GM21423 (cell line): ENCODE data around the gene YEATS4.

Experiments used
- ATAC-seq: cut with Tn5 transposase; IDR thresholded peaks from one replicate; pipeline ENCODE4 v1.9.1; 2021; ENCODE audit warnings: mild to moderate bottlenecking, moderate library complexity; ENCODE audit not compliant: unreplicated experiment

YEATS4 gene

DNA sequence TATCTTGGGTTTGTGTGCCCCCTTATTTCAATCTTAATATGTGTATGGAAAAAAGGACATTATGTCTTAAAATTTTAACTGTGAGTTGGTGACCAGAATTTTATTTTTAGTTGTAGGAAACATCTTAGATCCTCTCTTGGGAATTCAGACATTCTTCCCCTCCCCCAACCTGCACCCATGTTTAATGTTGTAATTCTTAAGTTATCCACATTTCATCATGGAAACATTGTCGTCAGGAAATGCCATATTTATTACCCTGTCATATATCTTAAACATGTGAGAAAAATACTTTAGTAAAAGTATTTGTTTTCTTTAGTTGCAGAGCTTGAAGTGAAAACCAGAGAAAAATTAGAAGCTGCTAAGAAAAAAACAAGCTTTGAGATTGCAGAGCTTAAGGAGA is 30.3 kb downstream of the YEATS4 start:
- ATAC-seq, result no peak

DNA sequence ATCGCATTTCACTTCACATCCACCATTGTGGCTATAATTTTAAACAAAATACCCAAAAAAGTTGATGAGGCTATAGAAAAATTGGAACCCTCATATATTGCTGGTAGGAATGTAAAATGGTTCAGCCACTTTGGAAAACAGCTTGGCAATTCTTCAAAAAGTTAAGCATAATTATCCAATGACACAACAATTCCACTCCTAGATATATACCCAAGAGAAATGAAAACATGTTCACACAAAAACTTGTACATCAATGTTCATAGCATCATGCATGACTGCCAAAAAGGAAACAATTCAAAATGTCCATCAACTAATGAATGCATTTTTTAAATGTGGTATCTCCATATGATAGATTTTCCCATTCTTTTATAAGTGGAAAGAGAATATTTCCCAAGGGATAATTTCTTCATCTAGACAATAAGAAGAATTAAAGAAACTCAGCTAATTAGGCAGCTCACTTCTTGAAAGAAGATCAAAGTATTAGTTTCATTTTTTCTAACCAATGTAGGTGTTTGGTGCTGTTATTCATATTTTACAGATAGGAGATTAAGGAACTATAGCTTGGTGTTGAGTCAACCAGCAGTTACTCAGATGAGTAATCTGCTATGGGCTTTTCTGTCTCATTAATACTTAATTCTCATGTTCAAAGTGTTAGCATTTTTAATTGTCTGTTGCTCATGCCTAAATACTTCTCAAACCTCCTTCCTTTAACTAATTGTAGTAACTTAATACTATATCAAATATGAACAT is 32.8 kb downstream of the YEATS4 start:
- ATAC-seq, result peak; percentile 53

DNA sequence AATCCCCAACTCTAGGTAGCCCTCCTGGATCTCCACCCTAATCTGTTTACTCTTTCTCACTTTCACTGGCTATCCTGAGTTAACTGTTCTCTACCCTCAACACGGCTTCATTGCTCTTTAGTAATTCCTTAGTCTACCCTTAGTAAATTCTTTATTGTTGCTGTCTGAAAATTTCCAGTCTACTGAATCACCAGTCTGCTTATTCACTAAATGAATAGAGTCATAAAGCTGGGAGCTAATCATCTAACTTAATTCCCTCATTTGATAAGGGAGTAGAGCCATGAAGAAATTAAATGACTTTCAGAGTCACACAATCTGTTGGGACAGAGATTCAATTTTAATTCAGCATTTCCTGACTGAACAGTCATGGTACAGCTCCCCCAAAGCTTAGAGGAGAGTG is 36.5 kb downstream of the YEATS4 start:
- no peak for ATAC-seq

DNA sequence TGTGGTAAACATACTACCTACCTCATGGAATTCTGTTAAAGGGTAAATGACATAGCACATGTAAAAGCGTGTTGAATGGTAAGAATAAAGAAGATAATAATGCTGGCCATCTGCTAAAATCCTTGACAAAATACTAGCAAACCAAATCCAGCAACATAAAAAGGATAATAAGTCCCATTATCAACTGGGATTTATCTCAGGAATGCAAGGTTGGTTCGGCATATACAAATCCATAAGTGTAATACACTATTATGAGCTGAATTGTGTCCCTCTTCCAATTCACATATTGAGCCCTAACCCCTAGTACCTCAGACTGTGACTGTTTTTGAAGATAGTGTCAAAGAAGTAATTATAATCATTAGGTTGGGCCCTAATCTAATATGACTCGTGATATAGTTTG is 37.4 kb downstream of the YEATS4 start:
- no peak for ATAC-seq

DNA sequence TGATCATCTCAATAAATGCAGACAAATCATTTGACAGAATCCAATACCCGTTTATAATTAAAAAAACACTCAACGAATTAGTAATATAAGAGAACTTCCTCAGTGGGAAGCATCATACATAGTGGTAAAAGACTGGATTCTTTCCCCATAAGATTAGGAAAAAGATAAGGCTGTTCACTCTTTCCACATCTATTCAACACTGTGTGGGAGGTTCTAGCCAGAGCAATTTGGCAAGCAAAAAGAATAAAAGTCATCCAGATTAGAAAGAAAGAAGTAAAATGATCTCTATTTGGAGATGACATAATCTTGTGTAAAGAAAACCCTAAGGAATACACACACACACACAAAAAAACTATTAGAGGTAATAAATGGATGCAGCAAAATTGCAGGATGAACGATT is 38.4 kb downstream of the YEATS4 start:
- no peak for ATAC-seq

DNA sequence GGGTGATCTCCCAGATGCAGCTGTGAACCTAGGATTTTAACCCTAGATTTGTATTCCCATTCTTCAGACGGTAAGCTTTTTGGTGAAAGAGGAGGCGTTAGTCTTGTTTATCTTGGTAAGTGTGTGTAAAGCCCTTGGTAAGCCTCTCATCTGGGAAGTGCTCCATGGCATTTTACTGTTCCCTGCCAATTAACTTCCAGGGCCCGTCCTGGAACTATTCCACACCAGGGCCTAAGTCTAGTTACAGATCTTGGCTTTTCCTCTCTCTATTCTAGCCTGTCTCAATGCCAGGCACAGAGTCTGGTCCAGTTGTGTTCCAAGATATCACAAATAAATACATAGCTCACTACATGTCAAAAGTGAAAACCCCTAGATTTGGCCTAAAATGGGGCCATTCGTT is 42.4 kb downstream of the YEATS4 start:
- no peak for ATAC-seq

DNA sequence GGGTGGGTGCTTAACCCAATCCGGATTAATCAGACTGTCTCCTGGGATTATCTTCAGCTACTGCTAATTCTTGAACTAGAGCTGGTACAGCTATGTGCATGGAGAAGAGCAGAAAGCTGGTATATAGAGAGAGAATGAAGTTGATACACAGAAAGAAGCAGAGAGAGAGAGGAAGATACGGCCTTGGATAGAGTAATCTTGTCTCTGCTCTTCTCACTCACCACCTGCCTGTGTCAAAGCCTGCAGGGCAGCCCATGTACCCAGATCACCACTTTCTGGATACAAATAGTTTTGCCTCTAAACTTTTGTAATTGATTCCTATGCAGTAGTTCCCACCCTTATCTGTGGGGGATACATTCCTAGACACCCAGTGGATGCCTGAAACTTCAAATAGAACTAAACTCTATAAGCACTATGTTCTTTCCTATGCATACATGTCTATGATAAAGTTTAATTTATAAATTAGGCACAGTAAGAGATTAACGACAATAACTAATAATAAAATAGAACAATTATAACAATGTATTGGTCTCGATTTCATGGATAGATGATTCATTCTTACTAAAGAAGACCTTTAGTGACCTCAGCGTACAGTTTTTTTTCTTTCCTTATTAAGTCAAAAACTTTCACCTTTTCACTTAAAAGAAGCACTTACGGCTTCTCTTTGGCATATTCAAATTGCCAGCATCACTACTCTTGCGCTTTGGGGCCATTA is 45.5 kb downstream of the YEATS4 start:
- ATAC-seq, result no peak

DNA sequence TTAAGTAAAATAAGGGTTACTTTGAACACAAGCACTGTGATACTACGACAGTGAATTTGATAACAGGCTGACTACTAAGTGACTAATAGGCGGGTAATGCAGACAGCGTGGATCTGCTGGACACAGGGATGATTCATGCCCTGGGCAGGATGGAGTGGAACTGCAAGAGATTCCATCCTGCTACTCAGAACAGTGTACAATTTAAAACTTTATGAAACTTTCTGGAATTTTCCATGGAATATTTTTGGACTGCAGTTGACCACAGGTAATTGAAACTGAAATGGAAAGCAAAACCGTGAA is 46.0 kb downstream of the YEATS4 start:
- no peak for ATAC-seq

DNA sequence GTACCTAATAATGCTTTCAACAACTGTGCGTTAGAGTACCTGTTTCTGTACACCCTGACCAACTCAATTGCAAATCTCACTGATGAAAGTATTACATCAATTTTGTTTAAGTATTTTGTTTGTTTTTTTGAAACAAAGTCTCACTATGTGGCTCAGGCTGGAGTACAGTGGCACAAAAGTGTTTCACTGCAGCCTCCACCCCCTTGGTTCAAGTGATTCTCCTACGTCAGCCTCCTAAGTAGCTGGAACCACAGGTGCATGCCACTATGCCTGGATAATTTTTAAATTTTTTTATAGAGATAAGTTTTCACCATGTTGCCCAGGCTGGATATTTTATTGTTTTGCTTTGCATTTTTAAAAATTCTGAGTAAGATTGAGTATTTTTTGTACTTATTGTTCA is 46.7 kb downstream of the YEATS4 start:
- no peak for ATAC-seq

DNA sequence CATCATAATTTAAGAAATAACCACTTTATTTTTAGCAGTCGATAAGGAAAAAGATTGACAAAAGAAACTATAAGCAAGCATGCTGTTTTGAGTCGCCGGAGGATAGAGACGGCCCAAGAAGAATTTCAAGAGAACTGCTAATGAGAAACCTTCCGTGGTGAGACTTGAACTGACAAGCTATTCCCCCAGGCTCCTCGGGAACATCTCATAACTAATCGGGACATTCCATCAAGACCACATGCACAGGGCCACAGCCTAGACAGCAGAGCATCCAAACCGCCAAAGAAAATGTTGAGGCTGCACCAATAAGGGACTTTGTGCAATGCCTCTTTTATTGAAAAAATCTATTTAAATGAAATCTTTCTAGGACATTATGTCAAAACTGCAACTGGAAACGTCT is 51.0 kb downstream of the YEATS4 start:
- ATAC-seq, result no peak

DNA sequence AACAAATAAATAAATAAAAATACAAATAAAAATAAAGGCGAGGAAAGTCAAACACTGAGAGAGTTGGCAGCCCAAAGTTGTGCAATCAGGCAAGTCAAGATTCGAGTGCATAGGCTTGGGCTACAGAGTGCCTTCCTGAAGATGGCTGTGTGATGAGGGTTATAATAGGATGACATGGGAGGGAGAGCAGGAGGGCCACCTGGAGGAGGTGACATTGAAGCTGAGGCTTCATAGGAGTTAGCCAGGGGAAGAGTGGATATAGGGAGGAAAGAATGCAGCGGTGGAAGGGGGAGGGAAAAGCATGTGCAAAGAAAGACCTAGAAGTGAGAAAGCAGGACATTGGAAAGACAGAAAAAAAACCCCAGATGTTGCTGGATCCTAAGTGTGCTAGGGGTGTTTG is 53.1 kb downstream of the YEATS4 start:
- no peak for ATAC-seq

DNA sequence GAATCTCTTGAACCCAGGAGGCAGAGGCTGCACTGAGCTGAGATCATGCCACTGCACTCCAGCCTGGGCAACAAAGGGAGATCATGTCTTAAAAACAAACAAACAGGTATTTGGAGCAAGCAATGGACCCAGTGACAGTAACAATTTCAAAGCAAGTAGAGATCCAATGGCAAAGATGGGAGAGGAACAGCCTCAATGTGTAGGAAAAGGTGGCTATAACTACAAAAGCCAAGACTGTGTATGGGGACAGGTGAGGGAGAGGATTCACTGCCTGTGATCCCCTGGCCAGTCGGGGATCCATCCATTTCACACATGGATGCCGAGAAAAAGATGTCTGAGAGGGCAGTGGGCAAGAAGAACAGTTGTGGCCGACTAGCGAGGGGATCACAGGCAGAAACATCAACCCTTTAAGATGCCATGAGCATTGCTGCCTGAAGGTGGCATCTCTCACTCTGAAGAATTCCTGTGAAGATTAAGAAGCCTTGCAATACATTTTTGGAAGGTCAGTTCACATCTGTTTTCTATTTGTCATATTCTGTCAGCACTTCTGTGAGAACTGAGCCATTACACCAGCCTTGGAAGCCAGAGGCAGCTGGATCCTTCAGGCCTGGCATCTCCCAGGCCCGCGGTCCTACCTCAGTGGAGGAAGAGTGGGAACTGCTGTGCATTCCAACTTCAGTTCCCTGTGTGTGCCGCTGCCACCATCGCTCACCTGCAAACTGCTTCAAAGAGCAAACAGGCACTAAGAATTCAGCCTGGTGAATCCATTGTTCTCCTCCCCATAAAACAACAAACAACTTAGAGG is 56.1 kb downstream of the YEATS4 start:
- peak; percentile 51 for ATAC-seq

DNA sequence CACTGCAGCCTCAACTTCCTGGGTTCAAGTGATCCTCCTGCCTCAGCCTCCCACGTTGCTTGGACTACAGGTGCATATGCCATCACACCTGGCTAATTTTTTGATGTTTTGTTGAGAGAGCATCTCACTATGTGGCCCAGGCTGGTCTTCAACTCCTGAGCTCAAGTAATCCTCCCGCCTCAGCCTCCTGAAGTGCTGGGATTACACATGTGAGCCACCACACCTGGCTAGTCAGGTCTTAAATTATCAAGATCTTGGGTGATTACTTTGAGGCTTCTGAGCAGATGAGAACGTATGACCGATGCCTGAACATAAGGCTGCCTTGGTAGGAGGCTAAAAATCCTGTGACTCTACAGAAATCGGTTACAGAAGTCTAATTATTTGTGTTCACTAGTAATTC is 57.7 kb downstream of the YEATS4 start:
- no peak for ATAC-seq

DNA sequence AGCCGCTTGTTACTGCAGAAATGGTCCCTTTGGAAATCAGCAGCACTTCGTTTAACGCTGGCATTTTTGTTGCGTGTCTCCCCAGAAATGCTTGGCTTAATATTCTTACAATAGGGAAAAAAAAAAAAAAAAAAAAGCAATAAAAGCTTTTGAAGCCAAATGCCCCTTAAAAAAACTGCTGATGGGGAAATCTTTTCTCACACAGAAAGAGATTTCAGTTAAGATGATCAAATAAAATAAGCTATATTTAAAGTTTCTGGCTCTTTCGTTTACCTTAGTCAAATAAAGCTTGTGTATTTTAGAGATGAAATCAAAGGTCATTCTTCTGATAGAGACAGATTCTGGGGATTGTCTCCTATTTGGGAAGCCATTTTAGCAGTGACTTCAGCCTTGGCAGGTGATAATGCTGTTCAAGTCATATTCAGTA is 58.2 kb downstream of the YEATS4 start:
- no peak for ATAC-seq

DNA sequence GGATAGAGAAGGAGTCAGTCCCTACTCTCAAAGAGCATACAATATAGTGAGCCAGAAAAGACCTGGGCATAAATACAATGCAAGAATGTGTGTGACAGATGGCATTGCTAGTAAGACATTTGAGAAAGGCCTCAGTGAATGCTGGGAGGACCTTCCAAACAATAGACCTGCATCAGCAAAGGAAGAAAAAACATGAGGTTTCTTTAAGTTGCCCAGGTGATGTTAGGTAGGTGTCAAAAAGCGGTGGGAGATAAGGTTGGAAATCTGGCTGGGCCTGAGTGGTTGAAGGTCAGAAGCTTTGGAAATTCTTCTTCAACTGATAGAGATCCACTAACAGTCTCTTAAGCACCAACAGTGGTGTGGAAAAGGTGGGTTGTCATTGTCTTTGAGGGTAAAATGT is 60.2 kb downstream of the YEATS4 start:
- no peak for ATAC-seq

DNA sequence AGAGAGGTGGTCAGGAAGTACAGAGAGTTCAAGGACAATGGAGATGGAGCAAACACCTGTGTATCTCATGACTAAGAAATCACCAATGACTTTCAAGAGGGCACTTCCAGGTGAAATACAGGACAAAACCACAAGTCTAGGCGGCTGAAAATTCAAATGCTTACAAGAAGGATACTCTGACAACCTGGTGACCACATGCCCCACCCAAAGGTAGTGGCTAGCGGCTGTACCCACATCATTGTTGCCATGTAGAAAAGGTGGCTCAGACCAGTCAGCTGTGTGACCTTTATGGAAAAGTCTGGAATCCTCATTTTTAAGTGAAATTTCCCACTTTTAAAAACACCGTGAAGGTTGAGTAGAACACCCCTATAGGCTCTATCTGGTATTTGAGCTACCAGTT is 62.0 kb downstream of the YEATS4 start:
- ATAC-seq, result no peak

DNA sequence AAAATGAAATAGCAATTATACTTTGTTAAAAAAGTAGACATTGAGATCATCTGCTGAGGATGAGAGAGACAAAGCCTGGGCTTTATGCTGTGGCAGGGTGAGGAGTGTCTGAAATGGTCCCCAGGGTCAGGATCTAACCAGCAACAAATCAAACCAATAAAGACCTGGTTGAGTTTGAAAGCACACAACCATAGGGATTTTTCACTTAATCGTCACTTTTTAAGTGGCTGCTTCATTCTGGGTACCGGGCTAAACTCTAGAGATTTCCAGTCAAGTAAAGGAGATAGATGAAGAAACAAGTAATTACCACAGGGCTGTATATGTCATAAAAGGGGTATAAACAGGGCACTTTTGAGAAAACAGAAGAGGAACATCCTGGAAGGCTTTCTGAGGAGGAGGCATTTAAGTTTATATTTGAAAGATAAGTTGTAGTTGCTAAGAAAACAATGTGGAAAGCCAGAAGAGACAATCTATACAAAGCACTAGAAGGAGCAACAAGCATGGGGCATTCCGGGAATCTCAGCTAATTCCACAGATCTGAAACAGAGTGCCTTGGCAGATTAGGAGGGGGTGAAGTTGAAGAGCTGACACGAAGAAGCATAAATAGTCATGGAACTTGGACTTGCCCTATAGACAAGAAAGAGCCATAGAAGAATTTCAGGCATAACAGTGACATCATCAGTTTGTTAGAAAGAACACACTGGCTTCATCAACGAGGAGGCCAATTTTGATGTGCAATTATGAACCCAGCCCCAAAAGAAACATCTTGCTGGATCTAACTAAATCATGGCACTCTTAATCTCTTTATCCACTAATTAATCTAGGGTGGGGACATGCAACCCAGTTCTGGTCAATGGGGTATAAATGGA is 63.7 kb downstream of the YEATS4 start:
- ATAC-seq, result no peak

DNA sequence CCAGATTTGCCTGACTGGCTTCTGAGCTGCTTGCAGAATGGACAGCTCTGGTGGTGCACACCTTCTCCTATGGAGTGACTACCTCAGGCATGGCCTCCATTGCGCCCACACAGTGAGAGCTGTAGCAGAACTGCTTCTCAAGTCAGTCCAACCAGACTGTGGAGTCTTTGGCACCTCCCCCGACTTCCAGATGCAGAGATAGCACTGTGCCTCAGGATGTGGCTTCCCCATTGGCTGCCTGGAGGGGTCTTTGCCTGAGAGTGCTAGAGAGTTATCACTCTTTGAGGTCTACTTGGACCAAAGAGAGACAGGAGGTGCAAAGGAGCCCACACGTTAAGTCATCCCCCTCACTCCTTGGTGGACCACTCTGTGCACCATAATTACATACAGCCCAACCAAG is 65.9 kb downstream of the YEATS4 start:
- no peak for ATAC-seq

DNA sequence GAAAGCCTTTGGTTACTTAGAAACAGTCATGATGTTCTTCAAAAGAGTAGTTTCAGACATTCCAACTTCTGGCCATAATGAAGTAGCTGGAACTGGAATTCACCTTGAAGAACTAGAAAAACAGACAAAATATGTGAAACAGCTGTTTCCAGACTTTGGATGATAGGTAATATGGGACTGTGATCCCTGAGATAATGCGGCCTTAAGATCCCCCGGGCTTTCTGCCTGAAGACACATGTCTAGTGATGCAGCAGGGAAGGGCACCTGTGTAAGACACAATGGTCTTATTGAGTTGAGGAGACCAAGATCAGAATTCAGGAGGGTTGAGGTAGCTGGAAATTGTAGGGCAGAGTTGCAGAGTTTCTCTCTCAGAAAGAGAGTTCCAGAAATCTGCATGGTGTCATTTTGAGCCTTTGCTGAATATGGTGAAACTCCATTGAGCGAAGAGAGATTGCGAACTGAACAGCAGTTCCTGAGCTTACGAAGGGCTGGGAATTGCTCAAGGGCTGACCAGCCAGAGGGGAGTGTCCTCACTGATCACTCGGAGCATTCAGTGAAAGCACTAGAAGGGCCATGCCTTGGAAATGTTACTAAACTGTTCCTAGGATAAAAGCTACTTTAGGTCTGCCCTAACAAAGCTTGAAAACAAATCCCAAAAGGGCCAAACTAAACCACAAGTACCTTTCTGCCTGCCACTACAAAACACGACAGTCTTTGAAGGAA is 69.0 kb downstream of the YEATS4 start:
- ATAC-seq, result no peak

DNA sequence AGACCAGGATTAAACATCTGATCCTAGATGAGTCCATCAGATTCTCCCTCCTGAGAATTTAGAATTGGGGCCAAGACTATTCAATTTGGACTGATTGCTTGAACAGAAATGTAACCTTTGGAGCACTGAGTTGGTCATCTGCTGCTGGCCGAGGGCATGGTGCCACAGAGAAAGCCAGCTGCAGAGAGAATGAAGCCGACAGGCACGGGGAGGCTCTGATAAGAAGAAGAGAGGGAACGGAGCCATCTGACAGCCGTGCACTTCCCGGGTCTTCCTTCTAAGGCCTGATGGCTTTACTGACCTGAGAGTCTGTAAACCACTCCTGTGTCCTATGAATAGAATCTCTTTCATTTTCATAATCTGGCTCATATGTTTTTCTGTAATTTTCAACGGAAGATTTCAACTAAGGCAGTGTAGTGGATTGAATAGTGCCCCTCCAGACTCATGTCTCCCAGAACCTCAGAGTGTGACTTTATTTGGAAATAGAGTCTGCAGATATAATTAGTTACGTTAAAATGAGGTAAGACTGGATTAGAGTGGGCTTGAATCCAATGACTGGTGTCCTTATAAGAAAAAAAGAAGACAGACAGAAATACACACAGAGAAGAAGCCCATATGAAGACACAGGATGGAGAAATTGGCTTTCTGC is 71.5 kb downstream of the YEATS4 start:
- no peak for ATAC-seq
